CD14-positive monocyte (primary cell): ENCODE data around the gene UBE3A. TPM values are rescaled to one million over a fixed set of nuclear protein-coding genes. Genes with fewer than 3 reads are reported as not detected.

Experiments
- DNase-seq, 3 donors: peaks; one replicate each; pipeline ENCODE4 v3.0.0-alpha.2; 2011 to 2022
- H2AFZ ChIP-seq: 2 replicates; pipeline ENCODE4 v1.6.0; 2012; ENCODE audit warnings: mild to moderate bottlenecking, low read depth, low read length, inconsistent platforms; ENCODE audit not compliant: insufficient read depth, poor library complexity, severe bottlenecking
- H3K27ac ChIP-seq, 2 donors: 1 replicate in 1 of 2; 2 replicates in 1 of 2; pipeline ENCODE4 v1.5.1; 2012 to 2013; ENCODE audit warnings: low read length in 2 of 2, control low read depth in 1 of 2, inconsistent platforms in 1 of 2, low read depth in 1 of 2, mild to moderate bottlenecking in 1 of 2
- H3K27me3 ChIP-seq, 2 donors: one replicate each; pipeline versions ENCODE4 v1.6.0 to v1.6.1; 2011 to 2013; ENCODE audit warnings: low read length in 2 of 2; ENCODE audit not compliant: control insufficient read depth in 2 of 2, insufficient read depth in 2 of 2
- H3K36me3 ChIP-seq, 2 donors: replicated peaks in 1 of 2; 1 replicate in 1 of 2; 2 replicates in 1 of 2; pipeline versions ENCODE4 v1.5.1 to v1.6.1; 2012 to 2013; ENCODE audit warnings: low read length in 2 of 2, control low read depth in 1 of 2, inconsistent platforms in 1 of 2, mild to moderate bottlenecking in 1 of 2; ENCODE audit not compliant: insufficient read depth in 2 of 2, control insufficient read depth in 1 of 2
- H3K4me1 ChIP-seq, 2 donors: 1 replicate in 1 of 2; 2 replicates in 1 of 2; pipeline versions ENCODE4 v1.5.1 to v1.6.1; 2012 to 2013; ENCODE audit warnings: low read length in 2 of 2, control low read depth in 1 of 2, inconsistent platforms in 1 of 2, mild to moderate bottlenecking in 1 of 2, moderate library complexity in 1 of 2; ENCODE audit not compliant: insufficient read depth in 2 of 2, control insufficient read depth in 1 of 2
- H3K4me2 ChIP-seq: replicated peaks from 2 replicates; pipeline ENCODE3; 2012; ENCODE audit warnings: low read length, moderate library complexity, mild to moderate bottlenecking; ENCODE audit not compliant: poor library complexity, severe bottlenecking; ENCODE audit errors: extremely low read depth
- H3K4me3 ChIP-seq, 3 experiments: fragments of 200-600 bp in 1 of 3; sonication (generic) in 1 of 3; replicated peaks in 1 of 3; 1 replicate in 2 of 3; 2 replicates in 1 of 3; pipeline ENCODE4 v1.5.1; 2011 to 2013; ENCODE audit warnings: low read length in 3 of 3, mild to moderate bottlenecking in 3 of 3, control low read depth in 2 of 3, low read depth in 2 of 3, inconsistent platforms in 1 of 3, moderate library complexity in 1 of 3
- H3K79me2 ChIP-seq: 2 replicates; pipeline ENCODE4 v1.6.0; 2012; ENCODE audit warnings: mild to moderate bottlenecking, control low read depth, inconsistent platforms, low read length, moderate library complexity; ENCODE audit not compliant: insufficient read depth
- H3K9ac ChIP-seq: 2 replicates; pipeline ENCODE4 v1.6.0; 2017; ENCODE audit warnings: low read length, mild to moderate bottlenecking; ENCODE audit not compliant: insufficient read depth, poor library complexity, severe bottlenecking
- H3K9me3 ChIP-seq, 2 donors: replicated peaks in 1 of 2; 1 replicate in 1 of 2; 2 replicates in 1 of 2; pipeline versions ENCODE4 v1.5.1 to v1.6.1; 2012 to 2013; ENCODE audit warnings: low read length in 2 of 2, control low read depth in 1 of 2; ENCODE audit not compliant: control insufficient read depth in 1 of 2, insufficient read depth in 1 of 2
- H4K20me1 ChIP-seq: 2 replicates; pipeline ENCODE4 v1.6.0; 2012; ENCODE audit warnings: mild to moderate bottlenecking, low read length, control low read depth, moderate library complexity; ENCODE audit not compliant: insufficient read depth
- H3K27ac Mint-ChIP-seq, 7 donors: one replicate each; pipeline ENCODE4 v1.8.0; 2020; ENCODE audit warnings: mild to moderate bottlenecking in 7 of 7, mixed read lengths in 7 of 7, moderate library complexity in 6 of 7, inconsistent platforms in 2 of 7
- H3K27me3 Mint-ChIP-seq, 3 donors: one replicate each; pipeline ENCODE4 v1.8.0; 2021 to 2022; ENCODE audit warnings: low read depth in 3 of 3, mild to moderate bottlenecking in 3 of 3, mixed read lengths in 3 of 3, moderate library complexity in 3 of 3, inconsistent platforms in 1 of 3
- H3K36me3 Mint-ChIP-seq, 2 donors: one replicate each; pipeline ENCODE4 v1.8.0; 2020; ENCODE audit warnings: mixed read lengths in 2 of 2, inconsistent platforms in 1 of 2, mild to moderate bottlenecking in 1 of 2
- H3K4me1 Mint-ChIP-seq: one replicate; pipeline ENCODE4 v1.8.0; 2020; ENCODE audit warnings: mild to moderate bottlenecking, mixed read lengths
- H3K4me3 Mint-ChIP-seq, 2 donors: one replicate each; pipeline ENCODE4 v1.8.0; 2020; ENCODE audit warnings: mild to moderate bottlenecking in 2 of 2, mixed read lengths in 2 of 2, moderate library complexity in 1 of 2
- H3K9me3 Mint-ChIP-seq, 7 donors: one replicate each; pipeline ENCODE4 v1.8.0; 2020 to 2022; ENCODE audit warnings: mixed read lengths in 7 of 7, mild to moderate bottlenecking in 6 of 7, moderate library complexity in 6 of 7, inconsistent platforms in 2 of 7
- WGBS: methylation state at CpG from one replicate; pipeline ENCODE4 v1.1.5; 2013; ENCODE audit warnings: missing lambda C conversion rate; ENCODE audit not compliant: insufficient coverage; 5-methylcytosine and 5-hydroxymethylcytosine counted together
- intact Hi-C, 2 donors: fragments of 100-400 bp; cut with micrococcal nuclease; formaldehyde crosslinking; loops; one replicate each; pipeline versions ENCODE4 v1.15.0 to v1.15.1; 2023
- polyA plus RNA-seq, 3 donors: library from polyadenylated mRNA; depleted of rRNA in 1 of 3; unstranded in 2 of 3; stranded (reverse) in 1 of 3; fragments of 300-500 nt in 2 of 3; fragments of >200 nt in 1 of 3; fragmentation: Illumina TruSeq in 2 of 3; gene quantifications; 1 replicate in 2 of 3; 2 replicates in 1 of 3; pipeline ENCODE4 v1.2.3, GENCODE V29; 2012 to 2021
- TF ChIP-seq, protein P1 (sequence below): fragments of 200-600 bp; IDR thresholded peaks from one replicate; pipeline ENCODE4 v1.8.0; 2022; ENCODE audit warnings: antibody characterized with exemption, mild to moderate bottlenecking

UBE3A gene
- polyA plus RNA-seq, 3 donors, result 13.9 to 73.3 (median 54.5) TPM

DNA sequence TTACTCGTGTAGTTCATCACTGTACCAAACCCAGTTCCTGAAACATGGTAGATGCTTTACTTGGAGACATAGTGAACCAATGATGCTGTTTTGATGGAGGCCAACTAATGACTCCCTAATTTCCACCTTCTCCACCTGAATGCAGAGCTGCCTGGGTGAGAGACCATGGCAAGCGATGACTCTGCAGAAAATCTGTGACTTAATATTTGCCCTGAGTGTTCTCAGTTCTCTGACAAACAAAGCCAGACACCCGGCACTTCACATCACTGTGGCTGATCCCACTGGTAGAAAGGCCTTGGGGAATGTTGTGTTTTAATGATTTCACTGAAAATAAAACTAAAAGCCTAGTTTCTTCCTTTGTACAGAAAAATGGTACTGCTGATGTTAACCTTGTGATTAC, 39.5 kb upstream of the UBE3A start:
- H3K27ac ChIP-seq, result no peak overlapping the region
- peaks cover 0 to 5% (median 1%) of the 10 kb centered on the region in 3 donors for H3K27me3 Mint-ChIP-seq
- no peaks in the 10 kb centered on the region for H3K36me3 ChIP-seq
- no peak overlapping the region for H3K4me2 ChIP-seq
- no peaks in the 10 kb centered on the region for H3K36me3 Mint-ChIP-seq
- H3K4me1 ChIP-seq, result no peaks in the 10 kb centered on the region
- no peaks in the 10 kb centered on the region for H3K4me1 Mint-ChIP-seq
- peaks cover 4 to 5% of the 10 kb centered on the region in 2 donors for H3K9me3 ChIP-seq
- peaks cover 3 to 21% (median 14%) of the 10 kb centered on the region in 7 donors for H3K9me3 Mint-ChIP-seq
- no peak for DNase-seq
- TF ChIP-seq, protein P1, sequence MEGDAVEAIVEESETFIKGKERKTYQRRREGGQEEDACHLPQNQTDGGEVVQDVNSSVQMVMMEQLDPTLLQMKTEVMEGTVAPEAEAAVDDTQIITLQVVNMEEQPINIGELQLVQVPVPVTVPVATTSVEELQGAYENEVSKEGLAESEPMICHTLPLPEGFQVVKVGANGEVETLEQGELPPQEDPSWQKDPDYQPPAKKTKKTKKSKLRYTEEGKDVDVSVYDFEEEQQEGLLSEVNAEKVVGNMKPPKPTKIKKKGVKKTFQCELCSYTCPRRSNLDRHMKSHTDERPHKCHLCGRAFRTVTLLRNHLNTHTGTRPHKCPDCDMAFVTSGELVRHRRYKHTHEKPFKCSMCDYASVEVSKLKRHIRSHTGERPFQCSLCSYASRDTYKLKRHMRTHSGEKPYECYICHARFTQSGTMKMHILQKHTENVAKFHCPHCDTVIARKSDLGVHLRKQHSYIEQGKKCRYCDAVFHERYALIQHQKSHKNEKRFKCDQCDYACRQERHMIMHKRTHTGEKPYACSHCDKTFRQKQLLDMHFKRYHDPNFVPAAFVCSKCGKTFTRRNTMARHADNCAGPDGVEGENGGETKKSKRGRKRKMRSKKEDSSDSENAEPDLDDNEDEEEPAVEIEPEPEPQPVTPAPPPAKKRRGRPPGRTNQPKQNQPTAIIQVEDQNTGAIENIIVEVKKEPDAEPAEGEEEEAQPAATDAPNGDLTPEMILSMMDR, result no peak
- H3K27ac Mint-ChIP-seq, result no peak overlapping the region
- no peaks in the 10 kb centered on the region for H4K20me1 ChIP-seq
- WGBS, result no CpG with 5 or more reads among the region's 3 CpGs
- intact Hi-C loops, result no loop called here
- H2AFZ ChIP-seq, result no peak overlapping the region
- H3K9ac ChIP-seq, result no peak overlapping the region
- H3K27me3 ChIP-seq, result no peaks in the 10 kb centered on the region
- no peak overlapping the region for H3K4me3 Mint-ChIP-seq
- no peak overlapping the region for H3K4me3 ChIP-seq
- no peaks in the 10 kb centered on the region for H3K79me2 ChIP-seq

DNA sequence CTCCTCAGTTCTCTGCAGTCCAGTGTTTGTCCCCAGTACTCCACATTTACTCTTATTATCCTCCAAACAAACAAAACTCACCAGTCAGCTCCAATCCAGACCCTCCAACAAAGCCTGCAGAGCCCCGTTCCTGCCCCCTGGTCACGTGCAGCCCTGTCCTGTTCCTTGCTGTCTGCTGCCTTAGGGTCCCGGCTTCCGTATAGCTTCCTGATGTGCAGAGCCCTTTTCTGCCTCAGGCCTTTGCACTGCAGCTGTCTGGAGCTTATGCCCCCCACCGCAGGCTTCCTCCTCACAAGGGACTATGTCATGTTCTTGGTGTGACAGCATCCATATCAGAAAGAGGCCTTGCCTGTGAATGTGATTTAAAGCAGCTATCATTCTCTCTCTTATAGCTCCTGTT, 39.0 kb upstream of the UBE3A start:
- H3K4me3 ChIP-seq, result no peak overlapping the region
- no peaks in the 10 kb centered on the region for H3K4me1 ChIP-seq
- no peak overlapping the region for H3K4me2 ChIP-seq
- H3K9me3 ChIP-seq, result peaks cover 5 to 7% of the 10 kb centered on the region in 2 donors
- 80% methylated on average over 3 of the region's 5 CpGs for whole genome bisulfite sequencing
- no peaks in the 10 kb centered on the region for H3K4me1 Mint-ChIP-seq
- H3K4me3 Mint-ChIP-seq, result no peak overlapping the region
- H3K79me2 ChIP-seq, result no peaks in the 10 kb centered on the region
- no peak overlapping the region for H3K9ac ChIP-seq
- H2AFZ ChIP-seq, result no peak overlapping the region
- intact Hi-C loops, result no loop called here
- TF ChIP-seq, protein P1, result no peak
- H3K27ac ChIP-seq, result no peak overlapping the region
- H3K36me3 Mint-ChIP-seq, result no peaks in the 10 kb centered on the region
- peaks cover 8 to 21% (median 17%) of the 10 kb centered on the region in 7 donors for H3K9me3 Mint-ChIP-seq
- no peak for DNase-seq
- H4K20me1 ChIP-seq, result no peaks in the 10 kb centered on the region
- no peak overlapping the region for H3K27ac Mint-ChIP-seq
- H3K27me3 ChIP-seq, result no peaks in the 10 kb centered on the region
- peaks cover 1 to 5% (median 3%) of the 10 kb centered on the region in 3 donors for H3K27me3 Mint-ChIP-seq
- H3K36me3 ChIP-seq, result no peaks in the 10 kb centered on the region
